Colonic mucosa (tissue), 4 donors: ENCODE data around the gene TTC17. TPM values are rescaled to one million over a fixed set of nuclear protein-coding genes. Genes with fewer than 3 reads are reported as not detected.
"Not testable (repeated sequence)": the region's sequence is repeated elsewhere in the genome, so short reads cannot be mapped to it uniquely, and the experiment has no call there.

ENCODE experiments used
- DNase-seq: peaks from one replicate; pipeline ENCODE4 v3.0.0-alpha.2; 2020
- H3K27ac ChIP-seq: fragments of 200-600 bp; one replicate; pipeline ENCODE4 v1.8.0; 2021
- H3K27me3 ChIP-seq: fragments of 200-600 bp; one replicate; pipeline ENCODE4 v1.8.0; 2021
- H3K36me3 ChIP-seq: fragments of 200-600 bp; one replicate; pipeline ENCODE4 v1.8.0; 2021
- H3K4me1 ChIP-seq: fragments of 200-600 bp; one replicate; pipeline ENCODE4 v1.8.0; 2021; ENCODE audit warnings: mild to moderate bottlenecking
- H3K4me3 ChIP-seq: fragments of 200-600 bp; one replicate; pipeline ENCODE4 v1.8.0; 2021
- H3K9ac ChIP-seq, 2 donors: one replicate each; pipeline ENCODE4 v1.7.0; 2013; ENCODE audit warnings: control low read depth in 2 of 2, low read depth in 2 of 2, low read length in 2 of 2
- H3K9me3 ChIP-seq: fragments of 200-600 bp; one replicate; pipeline ENCODE4 v1.8.0; 2021
- intact Hi-C: fragments of 100-400 bp; cut with DNase I; formaldehyde crosslinking; loops from one replicate; pipeline ENCODE4 v1.14.1; 2022
- total RNA-seq, 2 donors: library from RNA; stranded (reverse); fragmentation: NEBNext Ultra II Directional in 1 of 2; extraction: Animal tissue kit (Norgen Biotek cat#: 25700) in 1 of 2; gene quantifications; one replicate each; pipeline ENCODE4 v1.2.1, GENCODE V29; 2021
- TF ChIP-seq, protein P1 (sequence below): fragments of 200-600 bp; IDR thresholded peaks from one replicate; pipeline ENCODE4 v1.8.0; 2022; ENCODE audit warnings: antibody characterized with exemption, mild to moderate bottlenecking
- donor health status: healthy.
- donor health status: DM: no; HTN: no; CAD: no.
- donor health status: DM: no; HTN: no; CAD: no.

TTC17 gene
- total RNA-seq, 2 donors from 2014 or later = 48.6 to 56.5 TPM

DNA sequence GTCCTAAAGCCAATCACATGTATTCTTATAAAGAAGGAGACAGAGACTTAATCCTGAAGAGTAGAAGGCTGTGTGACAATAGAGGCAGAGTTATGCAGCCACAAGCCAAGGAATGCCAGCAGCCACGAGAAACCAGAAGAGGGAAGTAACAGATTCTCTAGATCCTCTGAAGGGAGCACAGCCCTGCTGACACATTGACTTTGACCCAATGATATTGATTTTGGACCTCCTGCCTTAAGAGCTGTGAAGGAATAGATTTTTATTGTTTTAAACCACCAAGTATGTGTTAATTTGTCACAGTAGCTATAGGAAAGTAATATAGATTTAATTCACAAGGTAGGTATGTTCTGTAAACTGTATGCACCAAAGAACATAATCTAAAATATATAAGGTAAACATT is 103.6 kb downstream of the TTC17 start:
- H3K9ac ChIP-seq = no peak overlapping the region
- TF ChIP-seq, protein P1, sequence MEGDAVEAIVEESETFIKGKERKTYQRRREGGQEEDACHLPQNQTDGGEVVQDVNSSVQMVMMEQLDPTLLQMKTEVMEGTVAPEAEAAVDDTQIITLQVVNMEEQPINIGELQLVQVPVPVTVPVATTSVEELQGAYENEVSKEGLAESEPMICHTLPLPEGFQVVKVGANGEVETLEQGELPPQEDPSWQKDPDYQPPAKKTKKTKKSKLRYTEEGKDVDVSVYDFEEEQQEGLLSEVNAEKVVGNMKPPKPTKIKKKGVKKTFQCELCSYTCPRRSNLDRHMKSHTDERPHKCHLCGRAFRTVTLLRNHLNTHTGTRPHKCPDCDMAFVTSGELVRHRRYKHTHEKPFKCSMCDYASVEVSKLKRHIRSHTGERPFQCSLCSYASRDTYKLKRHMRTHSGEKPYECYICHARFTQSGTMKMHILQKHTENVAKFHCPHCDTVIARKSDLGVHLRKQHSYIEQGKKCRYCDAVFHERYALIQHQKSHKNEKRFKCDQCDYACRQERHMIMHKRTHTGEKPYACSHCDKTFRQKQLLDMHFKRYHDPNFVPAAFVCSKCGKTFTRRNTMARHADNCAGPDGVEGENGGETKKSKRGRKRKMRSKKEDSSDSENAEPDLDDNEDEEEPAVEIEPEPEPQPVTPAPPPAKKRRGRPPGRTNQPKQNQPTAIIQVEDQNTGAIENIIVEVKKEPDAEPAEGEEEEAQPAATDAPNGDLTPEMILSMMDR = no peak
- DNase-seq = no peak
- H3K36me3 ChIP-seq = no peaks in the 10 kb centered on the region
- H3K4me3 ChIP-seq = no peak overlapping the region
- no peaks in the 10 kb centered on the region for H3K4me1 ChIP-seq
- no peak overlapping the region for H3K27ac ChIP-seq
- H3K27me3 ChIP-seq = no peaks in the 10 kb centered on the region
- no peaks in the 10 kb centered on the region for H3K9me3 ChIP-seq
- intact Hi-C loops = no loop called here

DNA sequence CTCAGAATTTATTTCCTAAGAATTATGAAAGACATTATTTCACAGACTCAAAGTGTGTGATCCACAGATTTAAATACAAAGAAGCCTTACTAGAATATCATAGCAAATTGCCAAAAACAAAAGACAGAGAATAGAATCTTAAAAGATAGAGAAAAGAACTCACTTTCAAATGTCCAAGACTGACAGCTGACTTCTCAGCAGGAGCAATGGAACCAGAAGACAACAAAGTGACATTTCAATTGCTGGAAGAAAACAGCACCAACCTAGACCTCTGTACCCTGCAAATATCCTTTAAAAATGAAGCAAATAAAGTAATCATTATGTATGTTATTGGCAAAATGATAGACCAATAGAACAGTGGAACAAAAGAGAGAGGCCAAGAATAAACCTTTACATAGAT is 109.2 kb downstream of the TTC17 start:
- H3K36me3 ChIP-seq = no peaks in the 10 kb centered on the region
- intact Hi-C loops = no loop called here
- no peak overlapping the region for H3K27ac ChIP-seq
- no peaks in the 10 kb centered on the region for H3K9me3 ChIP-seq
- no peaks in the 10 kb centered on the region for H3K4me1 ChIP-seq
- DNase-seq = no peak
- H3K27me3 ChIP-seq = no peaks in the 10 kb centered on the region
- H3K4me3 ChIP-seq = no peak overlapping the region
- TF ChIP-seq, protein P1 = no peak
- no peak overlapping the region for H3K9ac ChIP-seq

DNA sequence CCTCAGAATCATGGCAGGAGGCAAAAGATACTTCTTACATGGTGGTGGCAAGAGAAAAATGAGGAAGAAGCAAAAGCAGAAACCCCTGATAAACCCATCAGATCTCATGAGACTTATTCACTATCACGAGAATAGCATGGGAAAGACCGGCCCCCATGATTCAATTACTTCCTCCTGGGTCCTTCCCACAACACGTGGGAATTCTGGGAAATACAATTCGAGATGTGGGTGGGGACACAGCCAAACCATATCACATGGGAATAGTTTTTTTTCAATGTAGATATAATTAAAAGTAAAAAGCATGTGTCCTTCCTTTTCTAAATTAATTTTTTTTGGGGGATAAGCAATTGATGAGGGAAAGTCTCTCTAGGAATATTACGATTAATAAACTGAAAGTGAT is 118.8 kb downstream of the TTC17 start:
- H3K27ac ChIP-seq, intact Hi-C loops, H3K4me1 ChIP-seq: not testable (repeated sequence)

DNA sequence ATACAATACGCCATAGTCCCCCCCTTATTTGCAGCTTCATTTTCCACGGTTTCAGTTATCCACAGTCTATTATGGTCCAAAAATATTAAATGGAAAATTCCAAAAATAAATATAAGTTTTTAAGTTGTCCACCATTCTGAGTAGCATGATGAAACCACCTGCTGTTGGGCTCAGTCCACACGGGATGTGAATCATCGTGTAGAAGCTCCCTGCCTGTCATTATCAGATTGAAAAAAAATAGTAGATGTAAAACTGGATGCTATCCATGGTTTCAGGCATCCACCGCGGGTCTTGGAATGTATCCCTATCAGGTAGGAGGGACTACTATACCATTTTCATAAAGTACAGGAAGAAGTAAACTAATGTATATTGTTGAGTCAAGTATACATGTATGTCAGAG is 127.4 kb downstream of the TTC17 start:
- Histone ChIP-seq H3K27me3 (no peaks in the 10 kb centered on the region), H3K9ac (no peak overlapping the region), H3K9me3 (no peaks in the 10 kb centered on the region), H3K4me1 (no peaks in the 10 kb centered on the region), H3K27ac (no peak overlapping the region), H3K36me3 (no peaks in the 10 kb centered on the region), H3K4me3 (no peak overlapping the region)
- intact Hi-C loops = no loop called here
- DNase-seq = no peak
- TF ChIP-seq, protein P1 = no peak

More for the DNA sequence above, 118.8 kb downstream of the TTC17 start:
- H3K9ac ChIP-seq, H3K36me3 ChIP-seq, H3K4me3 ChIP-seq, H3K27me3 ChIP-seq, H3K9me3 ChIP-seq, DNase-seq: not testable (repeated sequence)

DNA sequence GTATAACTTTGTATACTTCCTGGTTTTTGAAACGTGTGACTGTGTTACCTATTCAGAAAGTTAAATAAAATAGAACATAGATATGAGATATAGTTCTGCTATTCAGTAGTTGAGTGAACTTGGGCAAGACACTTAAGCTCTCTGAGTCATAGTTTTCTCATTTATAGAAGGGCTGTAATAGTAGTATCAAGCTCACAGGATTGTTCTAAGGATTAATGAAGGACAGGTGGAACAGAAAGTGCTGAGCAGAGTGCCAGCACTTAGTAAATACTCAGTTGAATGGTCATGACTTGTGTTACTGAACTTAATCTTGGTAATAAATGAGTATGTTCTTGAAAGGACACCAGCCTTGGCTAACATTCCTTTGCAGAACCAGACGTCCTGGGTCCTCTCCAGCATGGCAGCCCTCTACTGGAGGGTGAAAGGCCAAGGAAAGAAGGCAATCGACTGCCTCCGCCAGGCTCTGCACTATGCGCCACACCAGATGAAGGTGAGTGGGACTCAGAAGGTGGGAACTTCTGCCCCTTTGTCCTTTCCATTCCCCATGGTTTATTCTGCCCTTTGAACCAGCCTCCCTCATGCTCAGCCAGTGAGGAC is 131.2 kb downstream of the TTC17 start:
- no peak for DNase-seq
- intact Hi-C loops = no loop called here
- no peaks in the 10 kb centered on the region for H3K27me3 ChIP-seq
- no peak overlapping the region for H3K4me3 ChIP-seq
- H3K9me3 ChIP-seq = no peaks in the 10 kb centered on the region
- peaks cover 10% of the 10 kb centered on the region for H3K36me3 ChIP-seq
- no peak overlapping the region for H3K27ac ChIP-seq
- TF ChIP-seq, protein P1 = no peak
- H3K4me1 ChIP-seq = no peaks in the 10 kb centered on the region
- no peak overlapping the region for H3K9ac ChIP-seq

DNA sequence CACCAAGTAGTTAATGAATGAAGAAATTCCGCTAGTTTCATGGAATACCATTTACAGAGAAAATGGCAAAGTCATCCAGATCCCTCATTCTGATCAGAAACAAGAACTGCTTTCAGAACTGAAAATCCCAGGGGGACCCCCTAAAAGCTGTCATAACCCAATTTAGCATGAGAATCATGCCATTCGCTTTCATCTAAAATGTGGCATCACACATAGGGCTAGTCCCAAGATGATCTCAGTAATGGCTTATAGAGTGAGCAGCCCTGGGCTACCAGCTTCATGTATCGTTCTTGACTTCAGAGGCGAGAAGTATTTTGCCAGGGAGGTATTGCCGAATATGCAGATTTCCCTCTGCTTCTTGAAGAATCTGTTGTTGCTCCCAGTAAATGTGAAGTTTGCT is 134.0 kb downstream of the TTC17 start:
- Histone ChIP-seq H3K4me1 (no peaks in the 10 kb centered on the region), H3K9ac (no peak overlapping the region), H3K27me3 (no peaks in the 10 kb centered on the region), H3K4me3 (no peak overlapping the region), H3K9me3 (no peaks in the 10 kb centered on the region), H3K36me3 (peaks cover 10% of the 10 kb centered on the region), H3K27ac (no peak overlapping the region)
- intact Hi-C loops = no loop called here
- TF ChIP-seq, protein P1 = no peak
- no peak for DNase-seq
